Ishikawa (cell line): ENCODE measurements around the gene HDAC9.

Source experiments
- CEBPB ChIP-seq: IDR thresholded peaks from 2 replicates; pipeline ENCODE4 v1.6.1; 2012
- CREB1 ChIP-seq: IDR thresholded peaks from 2 replicates; pipeline ENCODE4 v1.6.1; 2012; ENCODE audit warnings: low read depth
- EGR1 ChIP-seq: IDR thresholded peaks from 2 replicates; pipeline ENCODE4 v1.6.1; 2012
- EP300 ChIP-seq: IDR thresholded peaks from 2 replicates; pipeline ENCODE4 v1.6.1; 2012; ENCODE audit warnings: borderline replicate concordance
- FOXM1 ChIP-seq: IDR thresholded peaks from 2 replicates; pipeline ENCODE4 v1.6.1; 2012; ENCODE audit warnings: low read depth, borderline replicate concordance
- NFIC ChIP-seq: IDR thresholded peaks from 2 replicates; pipeline ENCODE4 v1.6.1; 2012
- RAD21 ChIP-seq: IDR thresholded peaks from 2 replicates; pipeline ENCODE4 v1.6.1; 2012; ENCODE audit warnings: low read depth
- TAF1 ChIP-seq: IDR thresholded peaks from 2 replicates; pipeline ENCODE4 v1.6.1; 2012; ENCODE audit warnings: low read depth, mild to moderate bottlenecking
- YY1 ChIP-seq: IDR thresholded peaks from 2 replicates; pipeline ENCODE4 v1.6.1; 2012; ENCODE audit warnings: low read depth
- ZBTB7A ChIP-seq: IDR thresholded peaks from 2 replicates; pipeline ENCODE4 v1.6.1; 2012; ENCODE audit warnings: low read depth
- TF ChIP-seq, protein P1 (sequence below): IDR thresholded peaks from 2 replicates; pipeline ENCODE4 v1.6.1; 2012
- TF ChIP-seq, protein P2 (sequence below): IDR thresholded peaks from 2 replicates; pipeline ENCODE4 v1.6.1; 2012
- TF ChIP-seq, protein P3 (sequence below): IDR thresholded peaks from 2 replicates; pipeline ENCODE4 v1.6.1; 2012; ENCODE audit warnings: low read depth, mild to moderate bottlenecking

DNA sequence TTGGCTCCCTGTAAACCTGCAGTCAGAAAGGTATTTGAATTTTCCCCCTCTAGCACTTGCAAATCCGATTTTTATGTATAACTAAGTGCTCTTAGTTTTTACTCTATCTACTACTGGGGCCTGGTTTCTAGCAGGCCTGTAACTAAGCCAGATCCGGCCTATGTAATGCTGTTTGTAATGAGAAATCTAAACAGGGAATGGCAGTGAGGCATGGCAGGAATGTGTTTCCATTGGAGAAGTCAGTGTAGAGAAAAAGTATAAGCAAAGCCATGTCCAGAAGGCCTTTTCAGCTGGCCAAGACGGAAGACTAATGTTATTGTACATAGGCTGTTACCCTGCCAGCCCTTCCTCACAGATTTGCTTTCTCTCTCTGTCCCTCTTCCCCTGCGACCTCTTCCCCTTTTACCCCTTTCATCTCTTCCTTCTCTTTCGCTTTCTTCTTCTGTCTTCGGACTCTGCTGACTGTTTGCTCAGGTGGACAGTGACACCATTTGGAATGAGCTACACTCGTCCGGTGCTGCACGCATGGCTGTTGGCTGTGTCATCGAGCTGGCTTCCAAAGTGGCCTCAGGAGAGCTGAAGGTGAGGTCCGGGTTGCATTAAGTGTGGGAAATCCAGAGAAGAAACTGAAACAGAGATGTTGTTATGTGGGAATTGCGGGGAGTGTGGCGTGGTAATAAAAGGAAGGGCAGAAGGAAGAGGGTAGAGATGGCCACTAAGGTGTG, 297.5 kb downstream of the HDAC9 start:
- TF ChIP-seq EP300 (no peak), CEBPB (no peak), CREB1 (no peak), NFIC (no peak), TAF1 (no peak), RAD21 (no peak), EGR1 (no peak), FOXM1 (no peak), ZBTB7A (no peak), YY1 (no peak)
- TF ChIP-seq, protein P1, sequence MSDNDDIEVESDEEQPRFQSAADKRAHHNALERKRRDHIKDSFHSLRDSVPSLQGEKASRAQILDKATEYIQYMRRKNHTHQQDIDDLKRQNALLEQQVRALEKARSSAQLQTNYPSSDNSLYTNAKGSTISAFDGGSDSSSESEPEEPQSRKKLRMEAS: no peak
- TF ChIP-seq, protein P2, sequence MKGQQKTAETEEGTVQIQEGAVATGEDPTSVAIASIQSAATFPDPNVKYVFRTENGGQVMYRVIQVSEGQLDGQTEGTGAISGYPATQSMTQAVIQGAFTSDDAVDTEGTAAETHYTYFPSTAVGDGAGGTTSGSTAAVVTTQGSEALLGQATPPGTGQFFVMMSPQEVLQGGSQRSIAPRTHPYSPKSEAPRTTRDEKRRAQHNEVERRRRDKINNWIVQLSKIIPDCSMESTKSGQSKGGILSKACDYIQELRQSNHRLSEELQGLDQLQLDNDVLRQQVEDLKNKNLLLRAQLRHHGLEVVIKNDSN: no peak
- TF ChIP-seq, protein P3, sequence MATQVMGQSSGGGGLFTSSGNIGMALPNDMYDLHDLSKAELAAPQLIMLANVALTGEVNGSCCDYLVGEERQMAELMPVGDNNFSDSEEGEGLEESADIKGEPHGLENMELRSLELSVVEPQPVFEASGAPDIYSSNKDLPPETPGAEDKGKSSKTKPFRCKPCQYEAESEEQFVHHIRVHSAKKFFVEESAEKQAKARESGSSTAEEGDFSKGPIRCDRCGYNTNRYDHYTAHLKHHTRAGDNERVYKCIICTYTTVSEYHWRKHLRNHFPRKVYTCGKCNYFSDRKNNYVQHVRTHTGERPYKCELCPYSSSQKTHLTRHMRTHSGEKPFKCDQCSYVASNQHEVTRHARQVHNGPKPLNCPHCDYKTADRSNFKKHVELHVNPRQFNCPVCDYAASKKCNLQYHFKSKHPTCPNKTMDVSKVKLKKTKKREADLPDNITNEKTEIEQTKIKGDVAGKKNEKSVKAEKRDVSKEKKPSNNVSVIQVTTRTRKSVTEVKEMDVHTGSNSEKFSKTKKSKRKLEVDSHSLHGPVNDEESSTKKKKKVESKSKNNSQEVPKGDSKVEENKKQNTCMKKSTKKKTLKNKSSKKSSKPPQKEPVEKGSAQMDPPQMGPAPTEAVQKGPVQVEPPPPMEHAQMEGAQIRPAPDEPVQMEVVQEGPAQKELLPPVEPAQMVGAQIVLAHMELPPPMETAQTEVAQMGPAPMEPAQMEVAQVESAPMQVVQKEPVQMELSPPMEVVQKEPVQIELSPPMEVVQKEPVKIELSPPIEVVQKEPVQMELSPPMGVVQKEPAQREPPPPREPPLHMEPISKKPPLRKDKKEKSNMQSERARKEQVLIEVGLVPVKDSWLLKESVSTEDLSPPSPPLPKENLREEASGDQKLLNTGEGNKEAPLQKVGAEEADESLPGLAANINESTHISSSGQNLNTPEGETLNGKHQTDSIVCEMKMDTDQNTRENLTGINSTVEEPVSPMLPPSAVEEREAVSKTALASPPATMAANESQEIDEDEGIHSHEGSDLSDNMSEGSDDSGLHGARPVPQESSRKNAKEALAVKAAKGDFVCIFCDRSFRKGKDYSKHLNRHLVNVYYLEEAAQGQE: no peak
